ENCODE data around the gene KCNK17. TPM values are rescaled to one million over a fixed set of nuclear protein-coding genes. Genes with fewer than 3 reads are reported as not detected.

Gene KCNK17
- total RNA-seq, 2 experiments from 2014 or later: not detected

DNA sequence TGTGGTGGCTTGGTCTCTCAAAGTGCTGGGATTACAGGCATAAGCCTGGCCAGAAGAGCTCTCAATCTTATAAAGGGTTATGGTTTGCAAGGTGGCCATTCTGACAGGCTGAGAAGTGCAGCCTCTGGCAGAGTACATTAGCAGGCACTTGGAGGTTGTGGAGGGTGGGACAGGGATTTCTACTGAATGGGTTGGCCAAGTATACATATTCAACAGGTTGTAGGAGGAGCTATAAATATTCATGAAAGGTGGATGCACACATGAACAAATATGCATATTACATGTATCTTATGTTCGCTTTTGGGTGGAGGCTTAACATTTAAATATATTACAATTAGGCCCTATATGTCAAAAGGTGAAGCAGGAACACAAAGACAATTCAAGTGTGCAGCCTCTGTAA, 64.9 kb downstream of the KCNK17 start:
- Mint-ChIP-seq H3K4me1 (peaks cover 7% of the 10 kb centered on the region), H3K9me3 (no peaks in the 10 kb centered on the region), H3K27me3 (peaks cover 3% of the 10 kb centered on the region), H3K27ac (no peak overlapping the region), H3K36me3 (no peaks in the 10 kb centered on the region), H3K4me3 (no peak overlapping the region)
- DNase-seq: no peak

Other genes with a start within 250 kb of the KCNK17 start
- gene SAYSD1, start 199.2 kb downstream of the KCNK17 start, total RNA-seq: 10 to 100 TPM; 11.3 TPM
- gene KCNK5, start 84.9 kb downstream of the KCNK17 start, total RNA-seq: 10 to 100 TPM; 18.6 to 19.6 TPM
- not detected for gene KCNK16, start 8.3 kb upstream of the KCNK17 start, total RNA-seq